ENCODE data around the gene POGLUT2.
"Not testable (repeated sequence)": the region's sequence is repeated elsewhere in the genome, so short reads cannot be mapped to it uniquely, and the experiment has no call there.

The POGLUT2 gene

GRCh38 chr13:102799426-102800144, 809 bp upstream of the POGLUT2 start:
- Histone ChIP-seq H3K27ac (no peak overlapping the region), H3K9me3 (ENCODE audit: low read depth, low read length) (no peaks in the 10 kb centered on the region), H3K36me3 (ENCODE audit: insufficient read depth, low read length) (no peaks in the 10 kb centered on the region), H3K9ac (ENCODE audit: insufficient read length) (peak overlapping the region; percentile 87), H3K4me3 (peak overlapping the region; percentile 87)
- DNase-seq (ENCODE audit: low read depth, low spot score) = no peak
- TF ChIP-seq FOXP2 (optimal IDR thresholded peaks at IDR 0.05; ENCODE audit: control extremely low read depth, extremely low read length, insufficient read depth) (no peak), POLR2AphosphoS5 (IDR thresholded peaks at IDR 0.05; ENCODE audit: borderline replicate concordance, low read depth, low read length) (no peak), EZH2 (IDR thresholded peaks at IDR 0.05) (no peak)

- TF ChIP-seq POLR2AphosphoS5 (IDR thresholded peaks at IDR 0.05; ENCODE audit: borderline replicate concordance, low read depth, low read length) = no peak
- TF ChIP-seq FOXP2 (optimal IDR thresholded peaks at IDR 0.05; ENCODE audit: control extremely low read depth, extremely low read length, insufficient read depth) = no peak
- no peak for TF ChIP-seq EZH2 (IDR thresholded peaks at IDR 0.05)
Observed at GRCh38 chr13:102793611-102794355, 5.0 kb downstream of the POGLUT2 start.

GRCh38 chr13:102792396-102792795, 6.4 kb downstream of the POGLUT2 start:
- H3K9me3 ChIP-seq (ENCODE audit: low read depth, low read length) = no peaks in the 10 kb centered on the region
- no peak overlapping the region for H3K9ac ChIP-seq (ENCODE audit: insufficient read length)
- TF ChIP-seq FOXP2 (optimal IDR thresholded peaks at IDR 0.05; ENCODE audit: control extremely low read depth, extremely low read length, insufficient read depth) (no peak), EZH2 (IDR thresholded peaks at IDR 0.05) (no peak), POLR2AphosphoS5 (IDR thresholded peaks at IDR 0.05; ENCODE audit: borderline replicate concordance, low read depth, low read length) (no peak)
- H3K36me3 ChIP-seq (ENCODE audit: insufficient read depth, low read length) = no peaks in the 10 kb centered on the region
- DNase-seq (ENCODE audit: low read depth, low spot score) = no peak
- no peak overlapping the region for H3K27ac ChIP-seq
- no peak overlapping the region for H3K4me3 ChIP-seq

More at GRCh38 chr13:102793611-102794355, 5.0 kb downstream of the POGLUT2 start:
- H3K9me3 ChIP-seq (ENCODE audit: low read depth, low read length) = no peaks in the 10 kb centered on the region
- H3K36me3 ChIP-seq (ENCODE audit: insufficient read depth, low read length) = no peaks in the 10 kb centered on the region
- no peak overlapping the region for H3K4me3 ChIP-seq
- no peak overlapping the region for H3K27ac ChIP-seq
- H3K9ac ChIP-seq (ENCODE audit: insufficient read length) = no peak overlapping the region
- no peak for DNase-seq (ENCODE audit: low read depth, low spot score)

- TF ChIP-seq FOXP2 (optimal IDR thresholded peaks at IDR 0.05; ENCODE audit: control extremely low read depth, extremely low read length, insufficient read depth) (no peak), POLR2AphosphoS5 (IDR thresholded peaks at IDR 0.05; ENCODE audit: borderline replicate concordance, low read depth, low read length) (no peak), EZH2 (IDR thresholded peaks at IDR 0.05) (no peak)
- Histone ChIP-seq H3K9ac (ENCODE audit: insufficient read length) (no peak overlapping the region), H3K36me3 (ENCODE audit: insufficient read depth, low read length) (no peaks in the 10 kb centered on the region), H3K27ac (no peak overlapping the region), H3K9me3 (ENCODE audit: low read depth, low read length) (no peaks in the 10 kb centered on the region), H3K4me3 (no peak overlapping the region)
- DNase-seq (ENCODE audit: low read depth, low spot score) = no peak
Observed at GRCh38 chr13:102788683-102789082, 10.1 kb downstream of the POGLUT2 start.

- Histone ChIP-seq H3K27ac (no peak overlapping the region), H3K4me3 (no peak overlapping the region), H3K36me3 (ENCODE audit: insufficient read depth, low read length) (no peaks in the 10 kb centered on the region), H3K9me3 (ENCODE audit: low read depth, low read length) (no peaks in the 10 kb centered on the region), H3K9ac (ENCODE audit: insufficient read length) (no peak overlapping the region)
- TF ChIP-seq EZH2 (IDR thresholded peaks at IDR 0.05) = no peak
- TF ChIP-seq FOXP2 (optimal IDR thresholded peaks at IDR 0.05; ENCODE audit: control extremely low read depth, extremely low read length, insufficient read depth) = no peak
- TF ChIP-seq POLR2AphosphoS5 (IDR thresholded peaks at IDR 0.05; ENCODE audit: borderline replicate concordance, low read depth, low read length) = no peak
- no peak for DNase-seq (ENCODE audit: low read depth, low spot score)
Observed at GRCh38 chr13:102784483-102784882, 14.3 kb downstream of the POGLUT2 start.

GRCh38 chr13:102781591-102781990, 17.2 kb downstream of the POGLUT2 start:
- DNase-seq (ENCODE audit: low read depth, low spot score) = no peak
- H3K9ac ChIP-seq (ENCODE audit: insufficient read length) = no peak overlapping the region
- H3K27ac ChIP-seq = no peak overlapping the region
- no peaks in the 10 kb centered on the region for H3K9me3 ChIP-seq (ENCODE audit: low read depth, low read length)
- no peak for TF ChIP-seq POLR2AphosphoS5 (IDR thresholded peaks at IDR 0.05; ENCODE audit: borderline replicate concordance, low read depth, low read length)
- TF ChIP-seq FOXP2 (optimal IDR thresholded peaks at IDR 0.05; ENCODE audit: control extremely low read depth, extremely low read length, insufficient read depth) = no peak
- TF ChIP-seq EZH2 (IDR thresholded peaks at IDR 0.05) = no peak
- no peak overlapping the region for H3K4me3 ChIP-seq
- H3K36me3 ChIP-seq (ENCODE audit: insufficient read depth, low read length) = no peaks in the 10 kb centered on the region

- H3K27ac ChIP-seq, H3K4me3 ChIP-seq: not testable (repeated sequence)
Observed at GRCh38 chr13:102780656-102781055, 18.1 kb downstream of the POGLUT2 start.

GRCh38 chr13:102779436-102780159, 19.2 kb downstream of the POGLUT2 start:
- no peak overlapping the region for H3K4me3 ChIP-seq
- H3K9me3 ChIP-seq (ENCODE audit: low read depth, low read length) = no peaks in the 10 kb centered on the region
- no peaks in the 10 kb centered on the region for H3K36me3 ChIP-seq (ENCODE audit: insufficient read depth, low read length)
- H3K9ac ChIP-seq (ENCODE audit: insufficient read length) = no peak overlapping the region
- TF ChIP-seq FOXP2 (optimal IDR thresholded peaks at IDR 0.05; ENCODE audit: control extremely low read depth, extremely low read length, insufficient read depth) (no peak), EZH2 (IDR thresholded peaks at IDR 0.05) (no peak), POLR2AphosphoS5 (IDR thresholded peaks at IDR 0.05; ENCODE audit: borderline replicate concordance, low read depth, low read length) (no peak)
- DNase-seq (ENCODE audit: low read depth, low spot score) = no peak
- no peak overlapping the region for H3K27ac ChIP-seq

More at GRCh38 chr13:102780656-102781055, 18.1 kb downstream of the POGLUT2 start:
- H3K9me3 ChIP-seq (ENCODE audit: low read depth, low read length); H3K36me3 ChIP-seq (ENCODE audit: insufficient read depth, low read length); H3K9ac ChIP-seq (ENCODE audit: insufficient read length); DNase-seq (ENCODE audit: low read depth, low spot score): not testable (repeated sequence)

All from SK-N-MC (cell line).